Measurements from ENCODE around the gene GRID2IP.
A peak's percentile ranks its signal among the peaks of the same experiment; 100 is the strongest.
"Not testable (repeated sequence)": the region's sequence is repeated elsewhere in the genome, so short reads cannot be mapped to it uniquely, and the experiment has no call there.

GRID2IP gene

GRCh38 chr7:6487184-6487545, 64.1 kb downstream of the GRID2IP start:
- no peak for DNase-seq (ENCODE audit: low read depth)

- no peak for DNase-seq (ENCODE audit: low read depth)
Measured at GRCh38 chr7:6486438-6487183, 64.7 kb downstream of the GRID2IP start.

- no peak for DNase-seq (ENCODE audit: low read depth)
Measured at GRCh38 chr7:6482743-6483119, 68.5 kb downstream of the GRID2IP start.

DNA sequence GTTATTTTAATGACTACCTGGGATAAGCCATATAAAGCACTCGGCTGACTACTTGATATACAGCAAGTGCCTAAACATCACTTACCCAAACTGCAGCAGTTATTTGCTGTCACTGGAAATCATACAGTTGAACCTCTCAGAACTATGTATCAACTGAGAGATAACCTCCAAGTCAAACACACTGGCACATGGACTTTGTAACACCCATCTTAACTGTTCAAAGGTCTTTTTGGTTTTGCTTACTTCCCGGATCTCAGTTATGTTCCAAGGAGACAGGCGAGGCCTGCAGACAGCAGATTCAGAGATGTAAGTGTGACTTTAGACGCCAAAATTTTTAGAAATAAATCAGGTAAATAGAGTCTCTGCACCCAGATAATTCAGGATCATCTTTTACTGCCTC, 69.0 kb downstream of the GRID2IP start:
- no peak for DNase-seq (ENCODE audit: low read depth)

GRCh38 chr7:6481445-6481844, 69.8 kb downstream of the GRID2IP start:
- DNase-seq (ENCODE audit: low read depth) = no peak

- no peak for DNase-seq (ENCODE audit: low read depth)
Measured at GRCh38 chr7:6480323-6480660, 71.0 kb downstream of the GRID2IP start.

- no peak for DNase-seq (ENCODE audit: low read depth)
Measured at GRCh38 chr7:6479067-6479466, 72.2 kb downstream of the GRID2IP start.

DNA sequence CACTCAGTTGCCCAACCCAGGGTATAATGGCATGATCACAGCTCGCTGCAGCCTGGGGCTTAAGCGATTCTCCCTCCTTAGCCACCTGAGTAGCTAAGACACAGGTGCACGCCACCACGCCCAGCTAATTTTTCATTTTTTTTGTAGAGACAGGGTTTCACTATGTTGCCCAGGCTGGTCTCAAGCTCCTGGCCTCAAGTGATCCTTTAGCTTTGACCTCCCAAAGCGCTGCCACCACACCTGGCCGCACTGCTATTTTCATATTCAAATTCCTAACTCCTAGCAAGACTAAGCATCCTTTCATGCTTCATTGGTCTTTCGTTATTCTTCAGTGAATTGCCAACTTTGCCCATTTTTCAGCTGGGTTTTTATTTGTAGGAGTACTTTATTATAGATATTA, 73.1 kb downstream of the GRID2IP start:
- DNase-seq (ENCODE audit: low read depth) = no peak

GRCh38 chr7:6477318-6477660, 74.0 kb downstream of the GRID2IP start:
- no peak for DNase-seq (ENCODE audit: low read depth)

GRCh38 chr7:6476596-6477317, 74.5 kb downstream of the GRID2IP start:
- DNase-seq (ENCODE audit: low read depth) = no peak

DNA sequence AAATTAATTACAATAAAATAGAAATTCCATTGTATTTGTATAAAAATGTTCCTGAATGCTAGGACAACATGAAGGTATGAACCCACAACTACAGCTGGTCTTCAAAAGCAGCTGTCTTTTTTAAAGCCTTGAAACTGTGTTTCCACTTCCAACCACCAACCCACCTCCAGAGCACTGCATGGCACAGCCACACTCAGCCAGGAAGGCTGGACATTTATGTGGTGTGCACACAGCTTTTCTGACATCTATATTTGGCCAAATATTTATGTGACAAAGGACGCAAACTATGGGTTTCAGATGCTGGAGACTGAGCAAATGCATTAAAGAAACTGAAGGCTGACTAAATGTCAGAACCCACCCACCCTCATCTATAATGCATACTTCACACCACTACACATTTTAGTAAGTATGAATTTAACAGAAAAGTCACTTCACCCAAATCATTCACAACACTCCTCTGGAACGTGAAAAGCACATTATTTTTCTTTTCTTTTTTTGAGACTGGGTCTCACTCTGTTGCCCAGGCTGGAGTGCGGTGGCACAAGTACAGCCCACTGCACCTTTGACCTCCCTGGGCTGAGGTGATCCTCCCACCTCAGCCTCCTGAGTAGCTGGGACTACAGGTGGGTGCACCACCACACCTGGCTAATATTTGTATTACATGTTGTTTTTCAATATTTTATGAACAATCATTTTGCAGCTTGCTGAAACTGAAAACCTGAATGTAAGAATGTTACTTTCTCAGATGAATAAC, 75.7 kb downstream of the GRID2IP start:
- DNase-seq (ENCODE audit: low read depth) = no peak

DNA sequence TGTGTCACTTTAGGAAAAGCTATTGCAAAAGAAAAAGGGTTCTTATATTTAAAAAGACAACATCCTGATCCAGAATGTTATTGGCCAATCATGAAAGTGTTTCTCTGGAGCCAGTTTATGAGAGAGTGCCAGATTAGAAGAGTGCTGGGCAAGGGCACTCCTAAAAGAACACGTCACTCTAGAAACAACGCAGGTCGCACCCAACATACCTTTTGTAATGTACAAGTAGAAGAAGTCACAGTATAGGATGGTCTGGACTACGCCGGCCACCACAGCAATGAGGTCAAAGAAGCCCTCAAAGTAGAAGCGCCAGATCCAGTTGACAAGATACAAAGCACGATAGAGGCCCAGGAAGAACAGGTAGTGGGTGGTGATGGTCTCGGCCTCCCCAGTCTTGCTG, 85.4 kb downstream of the GRID2IP start:
- no peak for DNase-seq (ENCODE audit: low read depth)

- DNase-seq (ENCODE audit: low read depth) = not testable (repeated sequence)
Measured at GRCh38 chr7:6463609-6464008, 87.7 kb downstream of the GRID2IP start.

DNA sequence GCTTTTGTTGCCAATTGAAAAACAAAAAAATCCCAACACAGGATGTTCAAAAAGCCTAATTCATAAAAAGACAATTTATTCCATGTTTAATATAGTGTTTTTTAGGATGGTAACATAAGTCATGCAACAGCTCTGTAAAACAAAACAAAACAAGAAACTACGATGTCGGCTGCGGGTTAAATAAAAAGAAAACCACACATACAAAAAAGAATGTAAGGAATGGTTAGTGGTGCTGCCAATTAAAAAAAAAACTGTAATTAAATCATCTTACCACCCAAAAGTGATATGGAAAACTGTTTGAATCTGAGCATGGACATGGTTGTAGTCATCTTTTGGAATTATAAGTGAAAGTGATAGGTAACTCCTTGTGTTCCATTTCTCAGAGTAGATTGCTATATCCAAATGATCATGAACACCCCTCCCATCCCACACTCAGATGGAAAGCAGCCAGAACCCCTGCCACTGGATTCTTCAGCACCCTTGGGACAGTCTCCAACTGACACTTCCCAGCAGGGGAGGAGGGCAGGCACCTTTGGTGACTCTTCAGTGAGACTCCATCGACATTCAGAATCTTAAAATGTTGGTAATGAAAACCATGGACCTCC, 89.2 kb downstream of the GRID2IP start:
- DNase-seq (ENCODE audit: low read depth) = no peak

DNA sequence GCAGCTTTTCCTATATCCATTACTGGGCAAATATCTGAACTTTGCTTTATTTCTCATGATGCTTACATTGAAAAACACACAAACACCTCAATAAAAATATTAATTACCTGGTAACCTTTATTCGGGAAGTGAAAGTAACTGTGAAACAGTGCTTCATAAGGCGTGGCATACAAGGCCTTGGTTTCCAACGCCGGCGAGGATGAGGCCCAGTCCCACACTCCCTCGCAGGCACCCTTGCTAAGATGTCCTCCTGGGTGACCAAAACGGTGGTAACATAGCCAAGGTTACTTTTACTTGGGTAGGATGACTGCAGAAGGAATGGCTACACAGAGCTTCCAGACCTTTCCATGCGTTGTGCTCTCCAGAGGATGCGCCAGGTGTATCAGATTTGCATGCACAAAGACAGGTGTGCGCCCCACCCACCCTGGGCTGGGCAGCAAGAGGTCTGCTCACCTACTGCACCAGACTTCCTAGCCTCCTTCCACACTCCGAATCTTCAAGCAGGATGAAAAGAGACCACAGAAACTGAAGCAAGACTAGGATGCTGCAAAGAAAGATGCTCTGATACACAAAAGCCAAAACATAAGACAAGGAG, 90.2 kb downstream of the GRID2IP start:
- DNase-seq (ENCODE audit: low read depth) = no peak

DNA sequence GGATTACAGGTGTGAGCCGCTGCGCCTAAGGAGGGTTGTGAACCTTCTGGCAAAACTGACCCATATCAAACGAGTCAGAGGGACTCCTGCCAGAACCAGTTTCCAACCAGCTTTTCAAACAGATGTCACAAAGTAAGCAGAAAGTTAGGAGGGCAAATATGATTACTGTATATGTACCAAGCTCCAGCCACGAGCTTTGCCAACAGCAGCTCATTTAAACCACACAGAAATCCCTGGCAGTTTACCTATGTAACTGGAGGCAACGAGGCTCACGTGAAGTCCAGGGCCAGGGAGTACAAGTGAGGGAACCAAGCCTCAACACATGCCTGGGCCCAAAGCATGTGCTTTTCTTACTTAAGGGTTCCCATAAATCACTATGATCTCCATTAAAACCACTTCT, 91.0 kb downstream of the GRID2IP start:
- no peak for DNase-seq (ENCODE audit: low read depth)

DNA sequence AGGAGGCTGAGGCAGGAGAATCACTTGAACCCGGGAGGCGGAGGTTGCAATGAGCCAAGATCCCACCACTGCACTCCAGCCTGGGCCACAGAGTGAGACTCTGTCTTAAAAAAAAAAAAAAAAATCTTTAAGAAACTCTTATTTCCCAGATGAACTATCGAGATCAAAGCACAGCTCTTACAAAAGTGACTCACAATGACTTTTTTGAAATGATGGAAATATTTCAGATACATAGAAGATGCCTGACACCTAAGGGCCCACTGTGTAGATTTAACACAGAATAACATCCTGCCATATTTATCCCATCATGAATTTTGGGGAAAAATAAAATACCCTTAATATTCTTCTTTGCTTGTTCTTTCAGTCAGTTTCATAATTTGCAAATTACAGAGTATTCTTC, 92.6 kb downstream of the GRID2IP start:
- DNase-seq (ENCODE audit: low read depth) = peak; percentile 56

DNA sequence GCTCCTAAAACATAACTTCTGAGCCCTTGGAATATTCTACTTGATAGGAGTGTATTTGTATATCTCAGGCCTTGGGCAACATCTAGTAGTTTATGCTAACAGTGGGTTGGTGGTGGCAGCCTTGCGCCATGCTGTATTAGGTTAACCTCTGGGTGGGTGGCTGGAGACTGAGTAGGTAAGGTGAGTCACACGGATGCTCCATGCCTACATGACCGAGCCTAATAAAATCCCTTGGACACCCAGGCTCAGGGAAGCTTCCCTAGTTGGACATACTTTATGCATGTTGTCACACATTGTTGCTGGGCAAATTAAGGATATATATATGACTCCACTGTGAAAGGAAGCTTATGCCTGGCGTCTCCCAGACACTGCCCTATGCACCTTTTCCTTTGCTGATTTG, 97.5 kb downstream of the GRID2IP start:
- peak; percentile 99 for DNase-seq (ENCODE audit: low read depth)

DNA sequence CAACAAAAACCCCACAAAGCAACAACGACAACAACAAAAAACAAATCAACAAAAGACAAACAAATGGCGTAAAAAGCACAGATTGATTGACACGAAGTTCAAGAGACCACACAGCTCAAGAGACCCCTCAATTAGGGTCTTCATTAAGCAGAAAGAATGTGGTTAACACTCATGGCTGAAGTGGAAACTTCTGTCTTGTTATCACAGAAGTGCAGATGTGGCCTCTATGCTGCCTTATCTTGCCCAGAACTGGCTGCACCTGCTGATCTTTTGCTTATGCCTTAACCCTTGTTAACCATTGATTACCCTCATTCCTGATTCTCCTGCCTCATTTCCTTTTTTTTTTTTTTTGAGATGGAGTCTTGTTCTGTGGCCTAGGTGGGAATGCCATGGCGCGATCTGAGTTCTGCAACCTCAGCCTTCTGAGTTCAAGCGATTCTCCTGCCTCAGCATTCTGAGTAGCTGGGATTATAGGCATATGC, 100.0 kb downstream of the GRID2IP start:
- DNase-seq (ENCODE audit: low read depth) = no peak

GRCh38 chr7:6450591-6450990, 100.7 kb downstream of the GRID2IP start:
- DNase-seq (ENCODE audit: low read depth) = peak; percentile 28

DNA sequence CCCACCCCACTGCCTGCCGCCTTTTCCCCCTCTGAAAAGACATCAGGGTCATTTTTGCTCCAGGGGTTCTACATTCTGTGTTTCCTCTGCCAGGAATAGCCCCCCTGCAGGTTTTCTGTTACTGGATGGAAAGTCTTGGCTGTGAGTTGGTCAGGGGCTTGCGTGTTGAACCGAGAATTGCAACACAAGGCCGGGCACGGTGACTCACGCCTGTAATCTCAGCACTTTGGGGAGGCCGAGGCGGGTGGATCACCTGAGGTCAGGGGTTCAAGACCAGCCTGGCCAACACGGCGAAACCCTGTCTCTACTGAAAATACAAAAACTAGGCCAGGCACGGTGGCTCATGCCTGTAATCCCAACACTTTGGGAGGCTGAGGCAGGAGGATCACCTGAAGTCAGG, 101.4 kb downstream of the GRID2IP start:
- peak; percentile 58 for DNase-seq (ENCODE audit: low read depth)

- DNase-seq (ENCODE audit: low read depth) = no peak
Measured at GRCh38 chr7:6448943-6449543, 102.2 kb downstream of the GRID2IP start.
